K562 (cell line): ENCODE data around the gene C1QTNF6. TPM values are rescaled to one million over a fixed set of nuclear protein-coding genes. Genes with fewer than 3 reads are reported as not detected.

Experiments
- ATAC-seq: fragments of 200-7000 bp; cut with Tn5 transposase; 3 replicates; pipeline ENCODE4 v1.9.1; 2020; ENCODE audit warnings: moderate library complexity
- BruUV-seq: library from RNA; stranded (reverse); fragments of 400-500 nt; replicated peaks from 2 replicates; lab custom pipeline; 2021; lab: Mats Ljungman, UMichigan
- CTCF ChIA-PET: fragments of 300-600 bp; formaldehyde crosslinking; extraction: SDS; loops from one replicate; lab custom pipeline; 2021; ENCODE audit warnings: low intra/inter-chr PET ratio; lab: Yijun Ruan, JAX
- POLR2A ChIA-PET: fragments of 300-600, 350-650 bp; sonication (Branson Sonifier 250); formaldehyde crosslinking; extraction: SDS; loops from one replicate; lab custom pipeline; 2021; ENCODE audit warnings: antibody characterized with exemption, inconsistent platforms; lab: Yijun Ruan, JAX
- DNase-seq, 4 experiments: peaks; one replicate each; pipeline versions ENCODE4 v3.0.0 to v3.0.0-alpha.2; 2011 to 2018; ENCODE audit warnings: low spot score in 3 of 4, mixed read lengths in 3 of 4; ENCODE audit errors: extremely low read depth in 1 of 4
- FAIRE-seq: peaks from 2 replicates; lab custom pipeline; 2011; peaks lifted over from hg19 to GRCh38; lab: Jason Lieb, UNC
- H2AFZ ChIP-seq: 2 replicates; pipeline ENCODE4 v1.6.0; 2011; ENCODE audit warnings: low read depth, low read length, control low read depth, inconsistent platforms
- H3K27ac ChIP-seq: fragments of 200-600 bp; 3 replicates; pipeline ENCODE4 v1.8.0; 2011; ENCODE audit warnings: low read depth, mild to moderate bottlenecking, control low read depth, inconsistent platforms, low read length, moderate library complexity, mixed read lengths; ENCODE audit errors: extremely low read depth
- H3K27me3 ChIP-seq, 2 experiments: fragments of 300-600 bp in 1 of 2; 2 replicates in 1 of 2; 3 replicates in 1 of 2; pipeline versions ENCODE4 v1.6.0 to v1.8.0; 2011; ENCODE audit warnings: inconsistent platforms in 2 of 2, low read length in 2 of 2, mild to moderate bottlenecking in 1 of 2, mixed read lengths in 1 of 2, moderate library complexity in 1 of 2; ENCODE audit not compliant: control insufficient read depth in 2 of 2, insufficient read depth in 2 of 2
- H3K36me3 ChIP-seq: fragments of 300-600 bp; 3 replicates; pipeline ENCODE4 v1.8.0; 2011; ENCODE audit warnings: mild to moderate bottlenecking, low read length, inconsistent platforms; ENCODE audit not compliant: control insufficient read depth, insufficient read depth
- H3K4me1 ChIP-seq, 2 experiments: fragments of 200-600 bp in 1 of 2; replicated peaks in 1 of 2; 2 replicates in 1 of 2; 3 replicates in 1 of 2; pipeline versions ENCODE4 v1.5.1 to v1.8.0; 2011; ENCODE audit warnings: inconsistent platforms in 2 of 2, low read length in 2 of 2, mild to moderate bottlenecking in 1 of 2, mixed read lengths in 1 of 2, moderate library complexity in 1 of 2; ENCODE audit not compliant: control insufficient read depth in 2 of 2, insufficient read depth in 2 of 2
- H3K4me2 ChIP-seq: 2 replicates; pipeline ENCODE4 v1.6.1; 2011; ENCODE audit warnings: low read length, control low read depth, inconsistent platforms, mixed read lengths; ENCODE audit not compliant: insufficient read depth
- H3K4me3 ChIP-seq: fragments of 200-600 bp; sonication (generic), shearing (Covaris generic); 2 replicates; pipeline ENCODE4 v1.5.1; 2016; ENCODE audit warnings: control low read depth, inconsistent platforms
- H3K79me2 ChIP-seq: fragments of 200-600 bp; 3 replicates; pipeline ENCODE4 v1.8.0; 2011; ENCODE audit warnings: low read length, inconsistent platforms; ENCODE audit not compliant: control insufficient read depth, insufficient read depth
- H3K9ac ChIP-seq, 2 experiments: 2 replicates each; pipeline versions ENCODE4 v1.6.0 to v1.6.1; 2011; ENCODE audit warnings: low read depth in 2 of 2, low read length in 2 of 2, control low read depth in 1 of 2, inconsistent platforms in 1 of 2, mild to moderate bottlenecking in 1 of 2, mixed read lengths in 1 of 2; ENCODE audit not compliant: insufficient read depth in 1 of 2
- H3K9me1 ChIP-seq: one replicate; pipeline ENCODE4 v1.6.0; 2011; ENCODE audit warnings: inconsistent platforms, mild to moderate bottlenecking, low read length, moderate library complexity; ENCODE audit not compliant: control insufficient read depth, insufficient read depth
- H3K9me3 ChIP-seq: replicated peaks from 2 replicates; pipeline ENCODE4 v1.5.1; 2011; ENCODE audit warnings: low read depth, low read length, inconsistent platforms; ENCODE audit not compliant: control insufficient read depth, insufficient read depth
- H4K20me1 ChIP-seq: replicated peaks from 2 replicates; pipeline ENCODE4 v1.6.1; 2011; ENCODE audit warnings: low read length, inconsistent platforms, mixed read lengths; ENCODE audit not compliant: control insufficient read depth, insufficient read depth
- BACH1 ChIP-seq: fragments of 200-800 bp; sonication (Bioruptor generic); IDR thresholded peaks from 2 replicates; pipeline ENCODE4 v1.6.1; 2016; ENCODE audit warnings: missing genetic modification characterization, missing compliant biosample characterization
- CTBP1 ChIP-seq: fragments of 450-650 bp; IDR thresholded peaks from 2 replicates; pipeline ENCODE4 v1.6.1; 2016; ENCODE audit warnings: borderline replicate concordance
- DNMT1 ChIP-seq: fragments of 450-650 bp; IDR thresholded peaks from 2 replicates; pipeline ENCODE4 v1.6.1; 2016; ENCODE audit warnings: antibody characterized with exemption, mild to moderate bottlenecking
- DPF2 ChIP-seq: fragments of 450-650 bp; IDR thresholded peaks from 2 replicates; pipeline ENCODE4 v1.6.1; 2016
- MIER1 ChIP-seq: fragments of 450-650 bp; IDR thresholded peaks from 2 replicates; pipeline ENCODE4 v1.6.1; 2016; ENCODE audit warnings: antibody characterized with exemption, mild to moderate bottlenecking, low read depth
- PPARD ChIP-seq: fragments of 250-450 bp; sonication (Bioruptor Pico); IDR thresholded peaks from 2 replicates; pipeline ENCODE4 v1.8.0; 2022; ENCODE audit warnings: inconsistent platforms, mild to moderate bottlenecking, moderate library complexity
- PTRF ChIP-seq: fragments of 450-650 bp; IDR thresholded peaks from 2 replicates; pipeline ENCODE4 v1.6.1; 2016; ENCODE audit warnings: mild to moderate bottlenecking, missing genetic modification characterization, missing compliant biosample characterization
- PURB ChIP-seq: sonication (generic); formaldehyde crosslinking; IDR thresholded peaks from 2 replicates; pipeline ENCODE4 v1.9.0; 2021; ENCODE audit warnings: low read depth, mild to moderate bottlenecking, missing genetic modification reagents
- RBM22 ChIP-seq: fragments of 200-400 bp; formaldehyde crosslinking; IDR thresholded peaks from 2 replicates; pipeline ENCODE4 v1.6.1; 2018; ENCODE audit warnings: low read length, low read depth; ENCODE audit not compliant: poor library complexity, severe bottlenecking
- SIRT6 ChIP-seq: IDR thresholded peaks from one replicate; pipeline ENCODE4 v1.6.1; 2012; ENCODE audit warnings: low read depth, mild to moderate bottlenecking, control low read depth, inconsistent platforms, low read length, moderate library complexity
- SNRNP70 ChIP-seq: fragments of 200-400 bp; formaldehyde crosslinking; optimal IDR thresholded peaks from 2 replicates; pipeline ENCODE3; 2017; ENCODE audit warnings: low read depth, low read length
- STAT5A ChIP-seq: IDR thresholded peaks from 2 replicates; pipeline ENCODE4 v1.6.1; 2012; ENCODE audit warnings: low read length, inconsistent platforms, borderline replicate concordance
- TARDBP ChIP-seq: fragments of 450-650 bp; IDR thresholded peaks from 2 replicates; pipeline ENCODE4 v1.6.1; 2016
- TBP ChIP-seq: optimal IDR thresholded peaks from 2 replicates; pipeline ENCODE3; 2011; ENCODE audit warnings: low read depth, low read length, improper control_type of control experiment
- ZNF212 ChIP-seq: fragments of 450-650 bp; formaldehyde crosslinking; IDR thresholded peaks from 2 replicates; pipeline ENCODE4 v1.4.0; 2020; ENCODE audit warnings: mild to moderate bottlenecking
- WGBS: fragments of 100-300 bp; shearing (Covaris generic); methylation state at CpG from one replicate; pipeline ENCODE4 v1.1.6; 2016; ENCODE audit warnings: low coverage, mixed read lengths; ENCODE audit not compliant: insufficient coverage; ENCODE audit errors: missing lambda C conversion rate; 5-methylcytosine and 5-hydroxymethylcytosine counted together
- in situ Hi-C: fragments of 300-500 bp; cut with MboI; formaldehyde crosslinking; loops from 4 replicates; pipeline ENCODE4 v1.15.0; 2018; ENCODE audit warnings: inconsistent platforms, mixed read lengths
- intact Hi-C: fragments of 100-400 bp; cut with micrococcal nuclease; formaldehyde crosslinking; loops from 2 replicates; pipeline ENCODE4 v1.14.2; 2022
- polyA plus RNA-seq, 8 experiments: library from polyadenylated mRNA; depleted of rRNA in 4 of 8; stranded (reverse) in 5 of 8; unstranded in 3 of 8; fragments of >200 nt; fragmentation: Nextera tagmentation in 2 of 8; fragmentation: Illumina TruSeq in 1 of 8; extraction: Ambion mirVana in 2 of 8; extraction: Trizol in 1 of 8; gene quantifications; 2 replicates each; pipeline versions ENCODE4 v1.2.1 to v1.2.3, GENCODE V29; 2011 to 2014; ENCODE audit warnings: inconsistent platforms in 1 of 8, missing spikeins in 1 of 8
- total RNA-seq, 7 experiments: library from RNA; depleted of rRNA in 6 of 7; stranded (reverse); fragments of >200 nt in 6 of 7; fragmentation: Illumina TruSeq in 2 of 7; extraction: Trizol in 2 of 7; gene quantifications; 2 replicates each; pipeline versions ENCODE4 v1.2.1 to v1.2.3, GENCODE V29; 2011 to 2021; ENCODE audit warnings: low replicate concordance in 1 of 7
- TF ChIP-seq, protein P1 (sequence below), 2 experiments: fragments of 150-350 bp in 1 of 2; IDR thresholded peaks; 2 replicates each; pipeline ENCODE4 v1.6.1; 2012 to 2016; ENCODE audit warnings: low read depth in 2 of 2, low read length in 2 of 2, mild to moderate bottlenecking in 1 of 2, moderate library complexity in 1 of 2
- TF ChIP-seq, protein P2 (sequence below): fragments of 250-450 bp; sonication (Bioruptor Pico); IDR thresholded peaks from 2 replicates; pipeline ENCODE4 v1.8.0; 2021; ENCODE audit warnings: borderline replicate concordance, mild to moderate bottlenecking, moderate library complexity; ENCODE audit not compliant: poor library complexity, severe bottlenecking
- TF ChIP-seq, protein P3 (sequence below): IDR thresholded peaks from 3 replicates; pipeline ENCODE4 v1.6.1; 2011; ENCODE audit warnings: borderline replicate concordance, mild to moderate bottlenecking; ENCODE audit not compliant: insufficient read length, insufficient read depth

C1QTNF6 gene
- total and polyA plus RNA-seq, 9 of the 15 experiments (the other 6 are each of a cell fraction or from before 2014, with no cell fraction given): 0.18 to 0.92 (median 0.55) TPM

DNA sequence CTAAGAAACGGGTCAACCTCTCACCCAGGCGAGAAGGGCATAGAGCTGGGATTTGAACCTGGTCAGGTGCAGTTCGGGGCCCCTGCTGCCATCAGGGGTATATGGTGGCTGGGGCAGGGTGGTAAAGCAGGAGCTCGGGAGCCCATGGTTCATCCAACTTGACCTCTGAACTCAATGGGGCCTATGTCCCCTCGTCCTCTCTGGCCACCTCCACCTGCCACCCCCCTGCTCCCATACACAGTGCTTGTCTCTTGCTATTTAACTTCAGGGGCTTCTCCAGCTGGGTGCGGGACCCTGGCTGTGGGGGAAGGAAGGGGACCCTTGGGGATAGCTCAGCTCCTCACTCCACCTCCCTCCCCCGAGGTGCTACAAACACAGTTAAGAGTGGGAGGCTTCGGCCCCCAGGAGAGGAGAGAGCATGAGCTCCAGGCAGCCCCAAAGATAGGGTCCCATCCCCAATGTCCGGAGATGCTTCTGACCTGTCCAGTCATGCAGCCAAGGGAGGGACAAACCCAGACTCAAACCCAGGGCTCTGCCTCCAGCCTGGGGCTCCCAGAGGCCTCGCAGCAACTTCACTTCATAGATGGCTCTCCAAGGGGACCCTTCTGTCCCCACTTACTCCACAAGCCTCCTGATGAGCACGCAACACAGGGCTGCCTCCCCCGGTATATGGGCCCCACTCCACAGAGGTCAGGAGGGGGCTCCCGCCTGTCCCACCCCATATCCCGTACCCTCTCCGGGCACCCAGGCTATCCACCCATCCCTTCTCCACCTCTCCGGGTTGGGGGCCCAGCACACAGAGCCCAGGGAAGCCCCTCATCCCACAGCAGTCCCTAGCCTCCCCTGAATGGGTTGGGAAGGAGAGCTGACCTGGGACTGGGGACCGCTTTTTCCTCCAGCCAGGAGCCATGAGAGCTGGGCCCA is 39.0 kb downstream of the C1QTNF6 start:
- no peak overlapping the region for H2AFZ ChIP-seq
- TF ChIP-seq TARDBP: no peak
- TF ChIP-seq MIER1: no peak
- no peak for TF ChIP-seq PPARD (CRISPR knock-in tag)
- no peak for TF ChIP-seq DNMT1
- TF ChIP-seq, protein P1, sequence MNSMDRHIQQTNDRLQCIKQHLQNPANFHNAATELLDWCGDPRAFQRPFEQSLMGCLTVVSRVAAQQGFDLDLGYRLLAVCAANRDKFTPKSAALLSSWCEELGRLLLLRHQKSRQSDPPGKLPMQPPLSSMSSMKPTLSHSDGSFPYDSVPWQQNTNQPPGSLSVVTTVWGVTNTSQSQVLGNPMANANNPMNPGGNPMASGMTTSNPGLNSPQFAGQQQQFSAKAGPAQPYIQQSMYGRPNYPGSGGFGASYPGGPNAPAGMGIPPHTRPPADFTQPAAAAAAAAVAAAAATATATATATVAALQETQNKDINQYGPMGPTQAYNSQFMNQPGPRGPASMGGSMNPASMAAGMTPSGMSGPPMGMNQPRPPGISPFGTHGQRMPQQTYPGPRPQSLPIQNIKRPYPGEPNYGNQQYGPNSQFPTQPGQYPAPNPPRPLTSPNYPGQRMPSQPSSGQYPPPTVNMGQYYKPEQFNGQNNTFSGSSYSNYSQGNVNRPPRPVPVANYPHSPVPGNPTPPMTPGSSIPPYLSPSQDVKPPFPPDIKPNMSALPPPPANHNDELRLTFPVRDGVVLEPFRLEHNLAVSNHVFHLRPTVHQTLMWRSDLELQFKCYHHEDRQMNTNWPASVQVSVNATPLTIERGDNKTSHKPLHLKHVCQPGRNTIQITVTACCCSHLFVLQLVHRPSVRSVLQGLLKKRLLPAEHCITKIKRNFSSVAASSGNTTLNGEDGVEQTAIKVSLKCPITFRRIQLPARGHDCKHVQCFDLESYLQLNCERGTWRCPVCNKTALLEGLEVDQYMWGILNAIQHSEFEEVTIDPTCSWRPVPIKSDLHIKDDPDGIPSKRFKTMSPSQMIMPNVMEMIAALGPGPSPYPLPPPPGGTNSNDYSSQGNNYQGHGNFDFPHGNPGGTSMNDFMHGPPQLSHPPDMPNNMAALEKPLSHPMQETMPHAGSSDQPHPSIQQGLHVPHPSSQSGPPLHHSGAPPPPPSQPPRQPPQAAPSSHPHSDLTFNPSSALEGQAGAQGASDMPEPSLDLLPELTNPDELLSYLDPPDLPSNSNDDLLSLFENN (IDR thresholded peaks at IDR 0.05; ENCODE audit: low read depth in 2 of 2, low read length in 2 of 2): no peak
- TF ChIP-seq SNRNP70: no peak
- TF ChIP-seq SIRT6: no peak
- no peak for TF ChIP-seq STAT5A
- no peak for TF ChIP-seq ZNF212 (CRISPR knock-in tag)
- no peak for TF ChIP-seq BACH1
- TF ChIP-seq RBM22: no peak
- TF ChIP-seq, protein P2, sequence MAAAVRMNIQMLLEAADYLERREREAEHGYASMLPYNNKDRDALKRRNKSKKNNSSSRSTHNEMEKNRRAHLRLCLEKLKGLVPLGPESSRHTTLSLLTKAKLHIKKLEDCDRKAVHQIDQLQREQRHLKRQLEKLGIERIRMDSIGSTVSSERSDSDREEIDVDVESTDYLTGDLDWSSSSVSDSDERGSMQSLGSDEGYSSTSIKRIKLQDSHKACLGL (CRISPR knock-in tag): no peak
- no peak for TF ChIP-seq PTRF
- TF ChIP-seq TBP: no peak
- no peak for TF ChIP-seq CTBP1
- no peak for TF ChIP-seq DPF2
- no peak for TF ChIP-seq PURB (CRISPR knock-in tag)
- TF ChIP-seq, protein P3, sequence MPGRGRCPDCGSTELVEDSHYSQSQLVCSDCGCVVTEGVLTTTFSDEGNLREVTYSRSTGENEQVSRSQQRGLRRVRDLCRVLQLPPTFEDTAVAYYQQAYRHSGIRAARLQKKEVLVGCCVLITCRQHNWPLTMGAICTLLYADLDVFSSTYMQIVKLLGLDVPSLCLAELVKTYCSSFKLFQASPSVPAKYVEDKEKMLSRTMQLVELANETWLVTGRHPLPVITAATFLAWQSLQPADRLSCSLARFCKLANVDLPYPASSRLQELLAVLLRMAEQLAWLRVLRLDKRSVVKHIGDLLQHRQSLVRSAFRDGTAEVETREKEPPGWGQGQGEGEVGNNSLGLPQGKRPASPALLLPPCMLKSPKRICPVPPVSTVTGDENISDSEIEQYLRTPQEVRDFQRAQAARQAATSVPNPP: no peak
- TF ChIP-seq, all 486 proteins: peak for 0
- ATAC-seq (no peak), FAIRE-seq (no peak), DNase-seq (no peak)
- no peaks in the 10 kb centered on the region for H3K9me1 ChIP-seq
- BruUV-seq: no TSS peak
- no peak overlapping the region for H3K4me2 ChIP-seq
- H3K4me3 ChIP-seq: no peak overlapping the region
- ChIA-PET CTCF (no interaction called here), POLR2A (interaction anchor here (1.1 to 1.2 kb wide), 2 partner anchors 24 to 51 kb away, joined by 3 to 4 read pairs; no protein-coding TSS in a partner anchor)
- intact Hi-C loops: no loop called here
- no peaks in the 10 kb centered on the region; the same call in 1 of the 2 replicates for H4K20me1 ChIP-seq
- no peak overlapping the region for H3K9ac ChIP-seq
- 22% methylated on average over 8 of the region's 17 CpGs for WGBS
- no peak overlapping the region for H3K27ac ChIP-seq
- in situ Hi-C loops: no loop called here
- no peaks in the 10 kb centered on the region for H3K9me3 ChIP-seq
- H3K36me3 ChIP-seq: no peaks in the 10 kb centered on the region
- H3K79me2 ChIP-seq: no peaks in the 10 kb centered on the region
- peaks cover 0 to 14% of the 10 kb centered on the region in 2 experiments; a peak in 3 of 5 replicates for H3K27me3 ChIP-seq
- H3K4me1 ChIP-seq: peaks cover 0 to 6% of the 10 kb centered on the region in 2 experiments; a peak in 4 of 5 replicates
